OCI-LY7 (cell line): Measurements from ENCODE around the gene SYNGAP1. TPM values are rescaled to one million over a fixed set of nuclear protein-coding genes. Genes with fewer than 3 reads are reported as not detected.

ENCODE experiments used
- BruUV-seq: library from RNA; stranded (reverse); fragments of 400-500 nt; replicated peaks from 2 replicates; lab custom pipeline; 2021; lab: Mats Ljungman, UMichigan
- CTCF ChIA-PET: fragments of 300-600 bp; sonication (Branson Sonifier 250); formaldehyde crosslinking; loops from one replicate; lab custom pipeline; 2022; ENCODE audit warnings: antibody characterized with exemption; ENCODE audit not compliant: unreplicated experiment; lab: Charles Lee
- POLR2A ChIA-PET: fragments of 300-600 bp; sonication (Branson Sonifier 250); formaldehyde crosslinking; loops from one replicate; lab custom pipeline; 2022; ENCODE audit warnings: antibody characterized with exemption; lab: Charles Lee
- DNase-seq: peaks from one replicate; pipeline ENCODE4 v3.0.0-alpha.2; 2015; ENCODE audit warnings: low spot score
- H2AFZ ChIP-seq: fragments of 200-600 bp; sonication (generic), shearing (Covaris generic); 2 replicates; pipeline ENCODE4 v1.6.1; 2014; ENCODE audit warnings: mild to moderate bottlenecking, antibody characterized with exemption, low read length, moderate library complexity
- H3K27ac ChIP-seq: fragments of 200-600 bp; sonication (generic); 2 replicates; pipeline ENCODE4 v1.5.1; 2014; ENCODE audit warnings: mixed run types, low read depth, mild to moderate bottlenecking, moderate library complexity, low read length, inconsistent platforms; ENCODE audit not compliant: poor library complexity, severe bottlenecking
- H3K36me3 ChIP-seq: fragments of 200-600 bp; sonication (generic); 2 replicates; pipeline ENCODE4 v1.6.1; 2014; ENCODE audit warnings: mild to moderate bottlenecking, antibody characterized with exemption, low read length, moderate library complexity, mixed read lengths; ENCODE audit not compliant: insufficient read depth
- H3K4me1 ChIP-seq: fragments of 200-600 bp; sonication (generic); 2 replicates; pipeline ENCODE4 v1.5.1; 2014; ENCODE audit warnings: mild to moderate bottlenecking, low read length; ENCODE audit not compliant: insufficient read depth, poor library complexity, severe bottlenecking
- H3K4me2 ChIP-seq: fragments of 200-600 bp; sonication (generic); 2 replicates; pipeline ENCODE4 v1.6.1; 2014; ENCODE audit warnings: mild to moderate bottlenecking, low read length
- H3K4me3 ChIP-seq: fragments of 200-600 bp; sonication (generic); 2 replicates; pipeline ENCODE4 v1.5.1; 2014; ENCODE audit warnings: mild to moderate bottlenecking, low read depth, low read length; ENCODE audit not compliant: poor library complexity, severe bottlenecking
- H3K79me2 ChIP-seq: fragments of 200-600 bp; sonication (generic); 2 replicates; pipeline ENCODE4 v1.6.1; 2016; ENCODE audit warnings: low read depth, mild to moderate bottlenecking, low read length, moderate library complexity, mixed read lengths; ENCODE audit not compliant: insufficient read depth
- H3K9me2 ChIP-seq: fragments of 200-600 bp; sonication (generic); 2 replicates; pipeline ENCODE4 v1.6.1; 2016; ENCODE audit warnings: mild to moderate bottlenecking, low read length, mixed read lengths; ENCODE audit not compliant: insufficient read depth
- H3K9me3 ChIP-seq: fragments of 200-600 bp; sonication (generic); 2 replicates; pipeline ENCODE4 v1.6.1; 2014; ENCODE audit warnings: mild to moderate bottlenecking, mixed run types, low read length, mixed read lengths
- H4K20me1 ChIP-seq: fragments of 200-600 bp; sonication (generic); 2 replicates; pipeline ENCODE4 v1.6.1; 2014; ENCODE audit warnings: mild to moderate bottlenecking, antibody characterized with exemption, low read length, moderate library complexity, mixed read lengths; ENCODE audit not compliant: insufficient read depth
- CTCF ChIP-seq: fragments of 200-600 bp; sonication (generic); conservative IDR thresholded peaks from 2 replicates; pipeline ENCODE4 v1.5.1; 2014; ENCODE audit warnings: mild to moderate bottlenecking, antibody characterized with exemption, low read length, moderate library complexity, mixed read lengths
- EZH2phosphoT487 ChIP-seq: fragments of 200-600 bp; sonication (generic); IDR thresholded peaks from 2 replicates; pipeline ENCODE4 v1.6.1; 2018; ENCODE audit warnings: low read depth, borderline replicate concordance, mild to moderate bottlenecking, mixed run types, antibody characterized with exemption, low read length, moderate library complexity, mixed read lengths
- intact Hi-C: fragments of 100-400 bp; cut with micrococcal nuclease; formaldehyde crosslinking; loops from one replicate; pipeline ENCODE4 v1.10.0; 2022; ENCODE audit not compliant: unreplicated experiment
- total RNA-seq, 2 experiments: library from RNA; depleted of rRNA in 1 of 2; stranded (reverse); fragments of >200 nt in 1 of 2; shearing (Covaris generic) in 1 of 2; gene quantifications; 2 replicates each; pipeline ENCODE4 v1.2.3, GENCODE V29; 2014 to 2022

SYNGAP1 gene
- total RNA-seq, 2 experiments from 2014 or later: 5.6 to 30.7 TPM

DNA sequence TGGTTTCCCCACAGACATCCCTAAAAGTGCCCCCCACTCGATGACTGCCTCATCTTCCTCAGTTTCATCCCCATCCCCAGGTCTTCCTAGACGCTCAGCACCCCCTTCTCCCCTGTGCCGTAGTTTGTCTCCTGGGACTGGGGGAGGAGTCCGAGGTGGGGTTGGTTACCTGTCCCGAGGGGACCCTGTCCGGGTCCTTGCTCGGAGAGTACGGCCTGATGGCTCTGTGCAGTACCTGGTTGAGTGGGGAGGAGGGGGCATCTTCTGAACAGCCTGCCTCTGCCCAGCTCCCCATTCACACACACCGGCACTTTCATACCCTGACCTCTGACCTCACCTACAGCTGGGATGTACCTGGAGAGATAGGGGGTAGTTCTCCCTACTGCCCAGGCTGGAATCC lies 4.0 kb upstream of the SYNGAP1 start:
- no TSS peak for BruUV-seq
- ChIA-PET POLR2A (interaction anchor here (1.1 kb wide), 1 partner anchor 41 kb away, joined by 3 read pairs; no protein-coding TSS in a partner anchor), CTCF (no interaction called here)
- DNase-seq: no peak
- Histone ChIP-seq H3K4me2 (peak overlapping the region; percentile 98), H3K36me3 (peaks cover 42% of the 10 kb centered on the region), H3K79me2 (peaks cover 26% of the 10 kb centered on the region; the same call in 1 of the 2 replicates), H2AFZ (no peak overlapping the region), H3K4me3 (peak overlapping the region; percentile 77), H3K27ac (peak overlapping the region; percentile 14), H4K20me1 (peaks cover 6% of the 10 kb centered on the region; the same call in 1 of the 2 replicates), H3K9me2 (no peaks in the 10 kb centered on the region), H3K9me3 (no peaks in the 10 kb centered on the region), H3K4me1 (peaks cover 69% of the 10 kb centered on the region)
- intact Hi-C loops: loop anchor here (10.0 kb wide), 1 partner anchor 211 kb away; the partner anchor contains the start of genes HSD17B8, RING1, RXRB and SLC39A7
- TF ChIP-seq EZH2phosphoT487 (no peak), CTCF (no peak)

GRCh38 chr6:33416386-33417127 lies 3.3 kb upstream of the SYNGAP1 start:
- Histone ChIP-seq H3K27ac (peak overlapping the region; percentile 52), H3K79me2 (peaks cover 22% of the 10 kb centered on the region; the same call in 1 of the 2 replicates), H3K4me1 (peaks cover 65% of the 10 kb centered on the region), H3K36me3 (peaks cover 42% of the 10 kb centered on the region), H3K9me2 (no peaks in the 10 kb centered on the region), H3K9me3 (no peaks in the 10 kb centered on the region), H3K4me3 (peak overlapping the region; percentile 77), H3K4me2 (peak overlapping the region; percentile 98), H4K20me1 (peaks cover 6% of the 10 kb centered on the region; the same call in 1 of the 2 replicates), H2AFZ (no peak overlapping the region)
- TF ChIP-seq CTCF (no peak), EZH2phosphoT487 (no peak)
- intact Hi-C loops: loop anchor here (10.0 kb wide), 1 partner anchor 212 kb away; the partner anchor contains the start of genes HSD17B8, RING1, RXRB and SLC39A7
- CTCF ChIA-PET: no interaction called here
- DNase-seq: no peak
- TSS peak; percentile 91 for BruUV-seq
- POLR2A ChIA-PET: interaction anchor here (0.6 to 1.1 kb wide), 2 partner anchors 42 to 84 kb away, joined by 3 read pairs; no protein-coding TSS in a partner anchor
